ENCODE data around the gene CMTM3.

- no peak for TF ChIP-seq CTCF (IDR thresholded peaks at IDR 0.05)
- no peak for TF ChIP-seq POLR2A (IDR thresholded peaks at IDR 0.05)
Observed at GRCh38 chr16:66640724-66641314, 36.3 kb downstream of the CMTM3 start.
